ENCODE data around the gene HBQ1.
A peak's percentile ranks its signal among the peaks of the same experiment; 100 is the strongest.
"Not testable (repeated sequence)": the region's sequence is repeated elsewhere in the genome, so short reads cannot be mapped to it uniquely, and the experiment has no call there.

Gene HBQ1

DNA sequence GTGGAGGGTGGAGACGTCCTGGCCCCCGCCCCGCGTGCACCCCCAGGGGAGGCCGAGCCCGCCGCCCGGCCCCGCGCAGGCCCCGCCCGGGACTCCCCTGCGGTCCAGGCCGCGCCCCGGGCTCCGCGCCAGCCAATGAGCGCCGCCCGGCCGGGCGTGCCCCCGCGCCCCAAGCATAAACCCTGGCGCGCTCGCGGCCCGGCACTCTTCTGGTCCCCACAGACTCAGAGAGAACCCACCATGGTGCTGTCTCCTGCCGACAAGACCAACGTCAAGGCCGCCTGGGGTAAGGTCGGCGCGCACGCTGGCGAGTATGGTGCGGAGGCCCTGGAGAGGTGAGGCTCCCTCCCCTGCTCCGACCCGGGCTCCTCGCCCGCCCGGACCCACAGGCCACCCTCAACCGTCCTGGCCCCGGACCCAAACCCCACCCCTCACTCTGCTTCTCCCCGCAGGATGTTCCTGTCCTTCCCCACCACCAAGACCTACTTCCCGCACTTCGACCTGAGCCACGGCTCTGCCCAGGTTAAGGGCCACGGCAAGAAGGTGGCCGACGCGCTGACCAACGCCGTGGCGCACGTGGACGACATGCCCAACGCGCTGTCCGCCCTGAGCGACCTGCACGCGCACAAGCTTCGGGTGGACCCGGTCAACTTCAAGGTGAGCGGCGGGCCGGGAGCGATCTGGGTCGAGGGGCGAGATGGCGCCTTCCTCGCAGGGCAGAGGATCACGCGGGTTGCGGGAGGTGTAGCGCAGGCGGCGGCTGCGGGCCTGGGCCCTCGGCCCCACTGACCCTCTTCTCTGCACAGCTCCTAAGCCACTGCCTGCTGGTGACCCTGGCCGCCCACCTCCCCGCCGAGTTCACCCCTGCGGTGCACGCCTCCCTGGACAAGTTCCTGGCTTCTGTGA is 3.5 kb upstream of the HBQ1 start, which contains the start of gene HBA1:
Gene HBA1, plus strand, starts transcription at position 204 of the 906 bp plus-strand sequence. Its CDS starts 37 bp downstream, at position 241.
- DNase-seq: not testable (repeated sequence)

DNA sequence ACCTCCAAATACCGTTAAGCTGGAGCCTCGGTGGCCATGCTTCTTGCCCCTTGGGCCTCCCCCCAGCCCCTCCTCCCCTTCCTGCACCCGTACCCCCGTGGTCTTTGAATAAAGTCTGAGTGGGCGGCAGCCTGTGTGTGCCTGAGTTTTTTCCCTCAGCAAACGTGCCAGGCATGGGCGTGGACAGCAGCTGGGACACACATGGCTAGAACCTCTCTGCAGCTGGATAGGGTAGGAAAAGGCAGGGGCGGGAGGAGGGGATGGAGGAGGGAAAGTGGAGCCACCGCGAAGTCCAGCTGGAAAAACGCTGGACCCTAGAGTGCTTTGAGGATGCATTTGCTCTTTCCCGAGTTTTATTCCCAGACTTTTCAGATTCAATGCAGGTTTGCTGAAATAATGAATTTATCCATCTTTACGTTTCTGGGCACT is 2.9 kb upstream of the HBQ1 start:
- DNase-seq: no peak

DNA sequence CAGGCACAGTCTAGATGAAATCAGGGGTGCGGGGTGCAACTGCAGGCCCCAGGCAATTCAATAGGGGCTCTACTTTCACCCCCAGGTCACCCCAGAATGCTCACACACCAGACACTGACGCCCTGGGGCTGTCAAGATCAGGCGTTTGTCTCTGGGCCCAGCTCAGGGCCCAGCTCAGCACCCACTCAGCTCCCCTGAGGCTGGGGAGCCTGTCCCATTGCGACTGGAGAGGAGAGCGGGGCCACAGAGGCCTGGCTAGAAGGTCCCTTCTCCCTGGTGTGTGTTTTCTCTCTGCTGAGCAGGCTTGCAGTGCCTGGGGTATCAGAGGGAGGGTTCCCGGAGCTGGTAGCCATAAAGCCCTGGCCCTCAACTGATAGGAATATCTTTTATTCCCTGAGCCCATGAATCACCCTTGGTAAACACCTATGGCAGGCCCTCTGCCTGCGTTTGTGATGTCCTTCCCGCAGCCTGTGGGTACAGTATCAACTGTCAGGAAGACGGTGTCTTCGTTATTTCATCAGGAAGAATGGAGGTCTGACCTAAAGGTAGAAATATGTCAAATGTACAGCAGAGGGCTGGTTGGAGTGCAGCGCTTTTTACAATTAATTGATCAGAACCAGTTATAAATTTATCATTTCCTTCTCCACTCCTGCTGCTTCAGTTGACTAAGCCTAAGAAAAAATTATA is 2.1 kb upstream of the HBQ1 start:
- no peak for DNase-seq

DNA sequence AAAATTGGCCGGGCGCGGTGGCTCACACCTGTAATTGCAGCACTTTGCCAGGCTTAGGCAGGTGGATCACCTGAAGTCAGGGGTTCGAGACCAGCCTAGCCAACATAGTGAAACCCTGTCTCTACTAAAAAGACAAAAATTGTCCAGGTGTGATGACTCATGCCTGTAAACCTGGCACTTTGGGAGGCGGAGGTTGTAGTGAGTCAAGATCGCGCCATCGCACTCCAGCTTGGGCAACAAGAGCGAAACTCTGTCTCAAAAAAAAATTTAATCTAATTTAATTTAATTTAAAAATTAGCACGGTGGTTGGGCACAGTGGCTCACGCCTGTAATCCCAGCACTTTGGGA is 1.6 kb upstream of the HBQ1 start:
- no peak for DNase-seq

DNA sequence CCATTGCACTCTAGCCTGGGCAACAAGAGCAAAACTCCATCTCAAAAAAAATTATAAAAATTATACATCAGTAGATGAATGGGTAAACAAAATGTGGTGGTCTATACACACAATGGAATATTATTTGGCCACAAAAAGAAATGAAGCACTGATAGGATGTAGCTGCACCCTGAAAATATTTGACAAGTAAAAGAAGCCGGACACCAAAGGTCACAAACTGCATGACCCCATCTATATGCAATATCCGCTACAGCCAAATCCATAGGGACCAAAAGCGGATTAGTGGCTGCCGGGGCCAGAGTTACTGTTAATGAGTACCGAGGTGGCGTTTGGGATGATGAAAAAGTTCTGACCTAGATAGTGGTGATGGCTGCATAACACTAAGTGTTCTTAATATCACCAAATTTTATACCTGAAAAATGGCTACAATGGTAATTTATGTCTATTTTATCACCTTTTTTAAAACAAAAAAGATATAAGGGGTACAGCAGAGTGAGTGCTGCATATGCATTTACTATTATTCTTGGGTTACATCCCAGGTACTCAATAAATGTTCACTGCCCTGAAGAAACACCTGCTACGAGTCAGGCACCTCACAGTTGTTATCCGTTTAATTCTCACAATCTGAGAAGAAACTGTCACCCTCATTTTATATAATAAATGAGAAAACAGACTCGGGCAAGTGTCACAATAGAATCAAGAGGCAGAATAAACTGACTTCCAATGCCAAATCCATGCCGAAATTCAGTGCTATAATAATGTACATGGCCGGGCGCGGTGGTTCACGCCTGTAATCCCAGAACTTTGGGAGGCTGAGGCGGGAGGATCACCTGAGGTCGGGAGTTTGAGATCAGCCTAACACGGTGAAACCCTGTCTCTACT is 807 bp upstream of the HBQ1 start:
- DNase-seq: no peak

DNA sequence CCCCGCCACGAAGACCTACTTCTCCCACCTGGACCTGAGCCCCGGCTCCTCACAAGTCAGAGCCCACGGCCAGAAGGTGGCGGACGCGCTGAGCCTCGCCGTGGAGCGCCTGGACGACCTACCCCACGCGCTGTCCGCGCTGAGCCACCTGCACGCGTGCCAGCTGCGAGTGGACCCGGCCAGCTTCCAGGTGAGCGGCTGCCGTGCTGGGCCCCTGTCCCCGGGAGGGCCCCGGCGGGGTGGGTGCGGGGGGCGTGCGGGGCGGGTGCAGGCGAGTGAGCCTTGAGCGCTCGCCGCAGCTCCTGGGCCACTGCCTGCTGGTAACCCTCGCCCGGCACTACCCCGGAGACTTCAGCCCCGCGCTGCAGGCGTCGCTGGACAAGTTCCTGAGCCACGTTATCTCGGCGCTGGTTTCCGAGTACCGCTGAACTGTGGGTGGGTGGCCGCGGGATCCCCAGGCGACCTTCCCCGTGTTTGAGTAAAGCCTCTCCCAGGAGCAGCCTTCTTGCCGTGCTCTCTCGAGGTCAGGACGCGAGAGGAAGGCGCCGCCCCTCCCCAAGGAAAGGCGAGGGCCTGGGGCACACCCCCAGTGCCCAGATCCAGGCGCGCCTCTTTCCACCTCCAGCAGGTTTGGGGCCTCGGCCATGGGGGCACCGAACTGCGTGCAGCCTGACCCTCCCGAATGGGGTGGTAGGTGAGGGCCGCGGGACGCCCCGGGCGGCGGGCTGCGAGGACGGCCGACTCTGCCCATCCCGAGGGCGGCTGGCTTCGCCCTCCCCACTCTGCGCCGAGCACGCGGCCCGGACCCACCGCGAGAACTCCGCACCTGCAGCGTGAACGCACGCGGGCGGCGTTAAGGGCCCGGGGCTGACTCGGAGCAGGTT is 664 bp downstream of the HBQ1 start:
- peak; percentile 85 for DNase-seq

DNA sequence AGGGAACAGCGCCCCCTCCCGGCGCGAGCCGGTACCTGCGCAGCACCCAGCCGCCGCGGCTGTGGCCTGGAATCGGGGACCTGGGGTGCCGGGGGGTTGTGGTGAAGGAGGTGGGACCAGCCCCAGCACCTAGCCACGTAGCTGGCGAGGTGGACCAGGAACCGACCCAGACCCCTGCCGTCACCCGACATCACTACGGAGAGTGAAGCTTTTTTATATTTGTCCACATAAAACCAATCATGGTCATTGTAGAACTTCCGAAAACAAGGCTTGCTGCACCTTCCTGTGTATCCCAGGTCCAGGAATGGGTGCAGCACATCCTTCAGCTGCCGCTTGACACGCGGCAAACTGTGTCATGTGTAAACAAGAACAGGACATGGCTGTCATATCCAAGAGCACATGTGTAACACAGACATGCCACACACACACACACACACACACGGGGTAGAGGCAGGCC is 1.3 kb downstream of the HBQ1 start:
- no peak for DNase-seq

DNA sequence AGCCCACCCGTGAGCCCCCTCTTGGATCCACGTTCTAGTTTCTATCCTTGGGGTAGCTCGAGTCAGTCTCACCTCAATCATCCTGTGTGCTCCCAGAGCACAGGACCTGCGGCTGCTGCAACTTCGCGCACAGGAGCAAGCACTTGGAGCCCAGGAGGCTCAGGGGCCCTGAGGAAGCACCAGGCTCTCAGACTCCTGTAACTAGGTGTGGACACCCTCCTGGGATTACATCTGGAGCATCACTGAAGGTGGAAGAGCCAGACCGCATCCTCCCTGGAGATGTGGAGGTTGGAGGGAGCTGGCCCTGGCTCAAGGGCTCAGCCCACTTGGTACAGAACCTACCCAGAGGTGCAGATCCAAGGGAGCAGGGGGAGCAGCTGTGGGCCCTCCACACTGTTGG is 2.7 kb downstream of the HBQ1 start:
- DNase-seq: no peak

DNA sequence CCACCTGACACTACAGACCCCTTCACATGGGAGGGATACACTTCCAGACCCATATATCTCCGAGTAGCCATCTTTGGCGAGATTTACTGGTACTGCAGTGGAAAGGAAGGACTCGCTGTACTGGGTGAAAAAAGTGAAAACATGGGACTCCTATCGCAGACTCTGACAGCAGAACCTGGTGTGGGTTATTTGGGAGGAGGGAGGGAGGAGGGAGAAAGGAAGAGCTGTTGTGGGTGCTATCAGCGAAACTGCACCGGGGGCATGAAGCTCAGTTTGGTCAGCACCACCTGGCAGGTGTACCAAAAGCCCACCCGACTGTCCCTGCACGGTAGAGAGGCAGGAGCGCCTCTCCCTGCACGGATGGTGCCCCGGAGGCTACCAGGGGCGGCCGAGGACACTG is 5.0 kb downstream of the HBQ1 start:
- no peak for DNase-seq

DNA sequence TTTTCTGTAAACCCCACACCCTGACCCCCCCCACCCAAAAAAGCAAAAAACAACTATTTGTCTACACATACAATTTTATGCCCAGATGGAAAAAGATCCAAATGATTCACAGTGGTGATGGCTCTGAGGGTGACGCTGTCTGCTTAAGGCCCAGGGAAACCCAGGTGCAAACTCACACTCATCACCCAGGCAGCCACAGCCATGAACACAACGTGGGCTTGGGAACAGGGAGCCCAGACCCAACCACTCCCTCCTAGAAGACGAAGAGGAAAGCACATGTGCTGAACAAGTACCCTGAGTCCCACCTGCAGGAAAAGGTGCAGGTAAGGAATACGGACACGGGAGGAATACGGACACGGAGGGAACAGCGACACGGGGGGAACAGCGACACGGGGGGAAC is 5.4 kb downstream of the HBQ1 start:
- no peak for DNase-seq

DNA sequence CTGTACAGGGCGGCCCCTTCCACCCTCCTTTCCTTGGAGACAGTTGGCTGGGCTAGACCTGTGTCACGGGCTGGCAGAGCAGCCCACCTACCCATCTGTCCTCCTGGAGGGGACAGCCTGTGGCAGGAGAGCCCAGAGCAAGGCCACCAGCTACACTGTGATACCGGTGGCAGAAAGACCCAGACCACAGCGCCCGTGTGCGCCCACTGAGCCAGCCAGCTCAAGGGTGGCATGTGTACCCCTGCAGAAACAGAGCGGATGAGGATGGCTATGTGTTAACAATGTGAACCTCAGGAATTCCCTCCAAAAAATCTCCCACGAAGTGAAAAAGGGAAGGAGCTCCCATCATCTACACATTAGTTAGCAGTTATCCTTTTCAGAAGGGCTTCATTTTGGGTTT is 7.1 kb downstream of the HBQ1 start:
- DNase-seq: no peak

DNA sequence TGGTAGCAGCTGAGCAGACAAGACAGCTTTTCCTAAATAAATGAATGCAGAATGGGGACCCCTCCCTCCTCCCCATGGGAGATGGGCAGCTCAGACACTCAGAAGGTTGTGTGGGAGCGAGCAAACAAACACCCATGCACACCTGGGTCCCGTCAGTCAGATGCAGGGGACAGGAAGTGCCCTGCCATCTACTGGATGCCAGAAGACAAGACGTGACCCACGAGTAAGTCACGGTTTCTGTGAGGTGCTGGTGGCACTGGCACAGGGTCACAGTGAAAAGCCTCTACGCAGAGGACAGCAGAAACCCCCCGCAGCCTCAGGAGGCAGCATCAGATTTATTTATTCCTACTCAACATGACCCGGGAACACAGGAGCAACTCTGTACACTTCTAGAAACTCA is 8.4 kb downstream of the HBQ1 start:
- DNase-seq: no peak

DNA sequence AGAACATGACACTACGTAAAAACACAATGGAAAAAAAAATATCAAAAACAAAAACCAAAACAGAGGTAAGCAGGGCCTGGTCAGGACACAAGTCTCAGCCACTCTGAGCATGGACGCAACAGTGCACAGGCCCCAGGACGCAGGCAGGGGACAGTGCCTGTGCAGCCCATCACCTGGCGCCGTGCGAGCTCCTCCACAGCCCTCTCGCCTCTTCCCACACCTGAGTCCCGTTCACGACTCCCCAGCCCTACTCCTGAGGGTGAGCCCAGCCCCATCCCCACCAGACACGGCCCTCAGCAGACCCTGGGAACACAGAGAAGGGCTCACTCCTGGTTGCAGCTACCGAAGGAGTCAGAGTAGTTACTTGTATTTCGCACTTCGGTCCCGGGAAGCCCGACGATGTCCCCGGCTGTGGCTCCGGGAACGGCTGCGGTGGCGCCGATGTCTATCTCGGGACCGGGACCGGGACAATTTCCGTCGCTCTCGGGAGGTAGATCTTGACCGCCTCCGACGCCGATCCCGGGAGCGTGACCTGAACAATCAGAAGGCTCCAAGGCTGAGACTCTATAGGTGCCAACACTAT is 9.4 kb downstream of the HBQ1 start:
- no peak for DNase-seq

DNA sequence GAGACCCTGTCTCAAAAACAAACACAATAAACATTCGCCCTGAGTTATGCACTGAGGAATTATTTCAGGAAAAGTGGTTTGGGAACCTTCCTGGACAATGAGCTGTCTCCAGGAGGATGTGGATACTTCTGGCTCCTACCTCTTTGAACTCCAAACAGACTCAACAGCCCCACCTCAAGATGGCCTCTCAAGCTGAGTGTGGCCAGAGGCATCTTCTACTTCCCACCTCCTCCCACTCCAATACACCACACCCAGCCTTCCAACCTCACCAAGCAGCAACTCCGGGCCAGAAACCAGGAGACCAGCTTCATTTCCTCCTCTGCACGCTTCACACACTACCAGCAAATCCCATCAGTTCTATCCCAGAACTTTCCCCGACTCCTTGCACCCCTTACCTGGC is 11.6 kb downstream of the HBQ1 start:
- no peak for DNase-seq

DNA sequence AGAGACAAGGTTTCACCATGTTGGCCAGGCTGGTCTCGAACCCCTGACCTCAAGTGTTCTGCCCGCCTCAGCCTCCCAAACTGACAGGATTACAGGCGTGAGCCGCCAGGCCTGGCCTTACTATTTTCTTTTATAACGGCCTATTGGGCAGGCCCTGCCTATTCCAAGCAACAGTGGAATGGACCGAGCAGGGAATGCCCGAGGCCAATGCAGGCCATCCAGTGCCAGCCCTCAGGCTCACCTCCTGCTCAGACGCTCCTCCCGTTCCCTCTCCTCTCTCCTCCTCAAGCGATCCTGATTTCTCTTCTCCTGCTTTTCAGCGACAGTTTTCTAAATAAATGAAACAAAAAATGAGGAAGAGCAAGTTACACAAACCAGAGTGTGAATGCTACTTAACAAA is 12.4 kb downstream of the HBQ1 start:
- no peak for DNase-seq

DNA sequence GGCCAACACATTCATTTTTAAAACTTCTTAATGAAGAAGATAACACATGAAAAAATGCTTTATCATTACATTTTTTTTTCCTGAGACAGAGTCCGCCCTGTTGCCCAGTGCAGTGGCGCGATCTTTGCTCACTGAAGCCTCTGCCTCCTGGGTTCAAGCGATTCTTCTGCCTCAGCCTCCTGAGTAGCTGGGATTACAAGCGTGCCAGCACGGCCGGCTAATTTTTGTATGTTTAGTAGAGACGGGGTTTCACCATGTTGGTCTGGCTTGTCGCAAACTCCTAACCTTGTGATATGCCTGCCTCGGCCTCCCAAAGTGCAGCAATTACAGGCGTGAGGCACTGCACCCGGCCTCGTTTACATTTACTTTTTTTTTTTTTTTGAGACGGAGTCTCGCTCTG is 13.2 kb downstream of the HBQ1 start:
- no peak for DNase-seq

DNA sequence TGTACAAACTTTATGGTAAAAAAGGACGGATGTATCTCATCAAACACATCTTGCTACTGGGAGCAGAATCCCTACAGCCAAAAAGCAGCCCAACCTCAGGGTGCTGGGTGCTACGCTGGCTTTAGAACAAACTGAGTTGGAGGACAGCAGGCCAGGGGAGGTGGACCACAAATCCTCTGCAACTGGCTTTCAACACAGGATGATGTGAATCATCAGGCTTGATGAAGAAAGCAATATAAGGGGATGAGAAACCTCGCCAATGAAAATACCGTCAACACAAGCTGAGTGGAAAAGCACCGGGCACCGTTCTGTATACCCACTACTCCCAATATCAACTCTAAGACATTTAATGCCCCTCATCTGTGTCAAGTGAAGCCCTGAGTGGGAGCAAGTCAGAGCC is 14.3 kb downstream of the HBQ1 start:
- no peak for DNase-seq

DNA sequence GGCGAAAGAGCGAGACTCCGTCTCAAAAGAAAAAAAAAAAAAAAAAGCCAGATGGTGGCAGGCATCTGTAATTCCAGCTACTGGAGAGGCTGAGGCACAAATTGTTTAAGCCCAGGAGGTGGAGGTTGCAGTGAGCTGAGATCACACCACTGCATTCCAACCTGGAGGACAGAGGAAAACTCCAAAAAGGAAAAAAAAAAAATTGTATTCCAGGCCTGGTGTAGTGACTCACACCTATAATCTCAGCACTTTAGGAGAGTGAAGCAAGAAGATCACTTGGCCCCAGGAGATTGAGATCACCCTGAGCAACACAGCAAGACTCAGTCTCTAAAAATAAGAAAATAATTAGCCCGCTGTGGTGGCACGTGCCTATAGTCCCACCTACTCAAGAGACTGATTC is 20.1 kb downstream of the HBQ1 start:
- no peak for DNase-seq

DNA sequence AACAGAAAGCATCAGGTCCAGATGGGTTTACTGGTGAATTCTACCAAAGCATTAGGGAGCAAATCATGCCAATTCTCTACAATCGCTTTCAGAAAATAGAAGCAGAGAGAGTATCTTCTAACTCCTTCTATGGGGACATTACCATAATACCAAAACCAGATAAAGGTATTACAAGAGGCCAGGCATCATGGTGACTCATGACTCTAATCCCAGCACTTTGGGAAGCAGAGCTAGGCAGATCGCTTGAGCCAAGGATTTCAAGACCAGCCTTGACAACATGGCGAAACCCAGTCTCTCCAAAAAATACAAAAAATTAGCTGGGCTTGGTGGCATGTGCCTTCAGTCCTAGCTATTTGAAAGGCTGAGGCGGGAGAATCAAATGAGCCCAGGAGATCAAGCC is 23.0 kb downstream of the HBQ1 start:
- DNase-seq: no peak

DNA sequence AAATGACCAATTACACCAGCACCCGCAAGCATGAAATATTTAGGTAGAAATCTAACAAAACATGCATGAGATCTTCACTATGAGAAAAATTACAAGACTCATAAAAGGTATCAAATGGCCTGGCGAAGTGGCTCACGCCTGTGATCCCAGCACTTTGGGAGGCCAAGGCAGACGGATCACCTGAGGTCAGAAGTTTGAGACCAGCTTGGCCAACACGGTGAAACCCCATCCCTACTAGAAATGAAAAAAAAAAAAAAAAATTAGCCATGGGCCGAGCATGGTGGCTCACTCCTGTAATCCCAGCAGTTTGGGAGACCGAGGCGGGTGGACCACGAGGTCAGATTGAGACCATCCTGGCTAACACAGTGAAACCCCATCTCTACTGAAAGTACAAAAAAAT is 23.8 kb downstream of the HBQ1 start:
- not testable (repeated sequence) for DNase-seq

DNA sequence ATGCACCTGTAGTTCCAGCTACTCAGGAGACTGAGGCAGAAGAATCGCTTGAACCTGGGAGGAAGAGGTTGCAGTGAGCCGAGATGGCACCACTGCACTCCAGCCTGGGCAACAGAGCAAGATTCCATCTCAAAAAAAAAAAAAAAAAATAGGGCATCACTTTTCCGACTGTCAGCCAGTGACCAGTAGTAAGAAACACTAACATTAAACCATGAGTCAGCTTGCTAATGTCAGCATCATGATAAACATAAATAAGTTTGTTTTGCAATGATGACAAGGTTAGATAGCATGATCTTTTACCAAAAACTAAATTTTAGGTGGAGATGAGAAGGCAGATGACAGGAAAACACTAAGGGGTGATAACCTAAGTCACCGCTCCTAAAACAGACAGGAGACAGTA is 29.1 kb downstream of the HBQ1 start:
- DNase-seq: not testable (repeated sequence)

Measured in stimulated activated CD4-positive, alpha-beta T cell treated with anti-CD3 and anti-CD28 coated beads, Interleukin-4, amount 100 ng/mL, for 24 hours (primary cell).